Measurements from ENCODE around the gene NTM.

DNA sequence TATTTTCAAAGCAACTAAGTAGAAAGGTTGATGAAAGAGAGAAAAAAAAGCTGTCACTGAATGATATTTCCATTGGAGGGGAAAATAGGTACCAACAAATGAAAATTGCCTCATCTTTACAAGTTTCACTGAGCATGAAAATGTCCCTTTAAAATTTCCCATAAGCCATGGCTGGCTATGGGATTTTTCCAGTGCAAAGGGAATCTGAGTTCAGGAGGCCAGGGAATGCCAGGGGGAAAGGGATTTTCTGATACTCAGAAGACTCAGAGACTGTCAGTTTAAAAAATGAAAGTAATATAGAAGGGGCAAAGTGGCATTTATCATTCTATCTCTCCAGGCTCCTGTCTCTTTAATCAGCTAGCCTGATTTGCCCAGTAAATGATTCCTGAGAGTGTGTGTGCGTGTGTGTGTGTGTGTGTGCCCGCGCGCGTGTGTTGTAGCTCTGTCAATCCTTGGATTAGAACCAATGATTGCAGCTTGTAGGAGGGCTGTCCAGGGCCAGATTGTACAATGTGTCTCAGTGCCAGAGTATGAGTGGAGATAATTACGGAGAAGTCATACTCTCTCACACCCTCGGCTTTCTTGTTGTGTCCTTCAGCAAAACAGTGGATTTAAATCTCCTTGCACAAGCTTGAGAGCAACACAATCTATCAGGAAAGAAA is at the start of gene NTM:
- TF ChIP-seq POLR2A (IDR thresholded peaks at IDR 0.05; ENCODE audit: low read depth, low read length) (no peak), POLR2AphosphoS5 (IDR thresholded peaks at IDR 0.05; ENCODE audit: low read depth, low read length) (no peak)

All from GM12892 (cell line).